ENCODE measurements around the gene FYB1. TPM values are rescaled to one million over a fixed set of nuclear protein-coding genes. Genes with fewer than 3 reads are reported as not detected.

Gene FYB1
- total RNA-seq, 3 donors from 2014 or later (not counting 1 experiment from before 2014, with no cell fraction given), result 277 to 340 (median 295) TPM

DNA sequence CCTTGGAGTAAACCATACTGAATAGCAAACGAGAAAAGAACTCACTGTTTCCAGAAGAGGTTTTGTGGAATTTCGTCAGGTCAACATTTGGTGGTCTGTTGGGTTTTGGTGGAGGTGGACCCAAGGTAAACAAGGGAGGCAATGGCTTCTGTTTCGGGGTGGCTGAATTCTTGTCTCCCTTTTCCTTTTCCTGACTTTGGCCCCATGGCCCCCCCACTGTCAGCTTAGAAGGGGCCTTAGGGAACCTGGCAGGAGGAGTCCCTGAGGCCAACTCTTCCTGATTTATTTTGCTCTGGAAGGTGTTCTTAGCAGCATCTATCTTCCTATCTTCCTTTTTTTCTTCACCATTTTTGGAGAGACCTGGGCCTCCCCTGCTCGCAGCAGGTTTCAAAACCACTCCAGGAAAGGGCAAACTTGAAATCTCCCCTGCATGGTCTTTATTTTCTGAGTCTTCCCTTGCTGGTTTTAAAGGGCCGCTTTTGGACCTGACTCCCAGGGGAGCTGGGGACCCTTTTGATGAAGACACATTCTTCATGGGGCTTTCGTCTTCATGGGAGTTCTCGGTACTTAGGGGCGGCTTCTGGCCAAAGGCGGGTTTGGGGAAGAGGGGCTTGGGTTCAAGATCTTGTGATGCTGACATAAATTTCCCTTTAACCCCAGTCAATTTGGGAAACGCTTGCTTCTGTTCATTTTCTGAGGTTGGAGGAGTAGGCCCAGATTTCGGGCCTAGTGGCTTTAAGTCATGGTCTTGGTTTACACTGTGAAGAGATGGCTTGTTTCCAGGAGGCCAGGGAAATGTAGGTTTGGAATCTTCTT lies 17.4 kb downstream of the FYB1 start:
- Mint-ChIP-seq H3K4me3 (peak overlapping the region; percentile 88), H3K4me1 (peaks cover 76 to 91% of the 10 kb centered on the region in 2 donors), H3K27me3 (ENCODE audit: low read depth in 2 of 2) (no peaks in the 10 kb centered on the region), H3K36me3 (no peaks in the 10 kb centered on the region), H3K9me3 (no peaks in the 10 kb centered on the region), H3K27ac (peak overlapping the region; percentile 96 to 98)
- H3K27me3 ChIP-seq (ENCODE audit: control insufficient read depth, insufficient read depth, low read length), result no peaks in the 10 kb centered on the region
- H3K27ac ChIP-seq (ENCODE audit: low read length), result peak overlapping the region; percentile 82
- no peaks in the 10 kb centered on the region for H3K9me3 ChIP-seq (ENCODE audit: control insufficient read depth, insufficient read depth, low read length)
- intact Hi-C loops (cut with micrococcal nuclease), result loop anchor here (2.0 kb wide), 1 partner anchor 15 kb away; no protein-coding TSS in a partner anchor
- peaks cover 7% of the 10 kb centered on the region for H3K36me3 ChIP-seq (ENCODE audit: control insufficient read depth, insufficient read depth, low read length)
- H3K4me3 ChIP-seq (ENCODE audit: low read length), result peak overlapping the region; percentile 49
- DNase-seq (peak in 1 of 2 donors; percentile 45), ATAC-seq (no peak)
- H3K4me1 ChIP-seq (ENCODE audit: control insufficient read depth, insufficient read depth, low read length), result peaks cover 41% of the 10 kb centered on the region
- TF ChIP-seq, protein P1, sequence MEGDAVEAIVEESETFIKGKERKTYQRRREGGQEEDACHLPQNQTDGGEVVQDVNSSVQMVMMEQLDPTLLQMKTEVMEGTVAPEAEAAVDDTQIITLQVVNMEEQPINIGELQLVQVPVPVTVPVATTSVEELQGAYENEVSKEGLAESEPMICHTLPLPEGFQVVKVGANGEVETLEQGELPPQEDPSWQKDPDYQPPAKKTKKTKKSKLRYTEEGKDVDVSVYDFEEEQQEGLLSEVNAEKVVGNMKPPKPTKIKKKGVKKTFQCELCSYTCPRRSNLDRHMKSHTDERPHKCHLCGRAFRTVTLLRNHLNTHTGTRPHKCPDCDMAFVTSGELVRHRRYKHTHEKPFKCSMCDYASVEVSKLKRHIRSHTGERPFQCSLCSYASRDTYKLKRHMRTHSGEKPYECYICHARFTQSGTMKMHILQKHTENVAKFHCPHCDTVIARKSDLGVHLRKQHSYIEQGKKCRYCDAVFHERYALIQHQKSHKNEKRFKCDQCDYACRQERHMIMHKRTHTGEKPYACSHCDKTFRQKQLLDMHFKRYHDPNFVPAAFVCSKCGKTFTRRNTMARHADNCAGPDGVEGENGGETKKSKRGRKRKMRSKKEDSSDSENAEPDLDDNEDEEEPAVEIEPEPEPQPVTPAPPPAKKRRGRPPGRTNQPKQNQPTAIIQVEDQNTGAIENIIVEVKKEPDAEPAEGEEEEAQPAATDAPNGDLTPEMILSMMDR (IDR thresholded peaks at IDR 0.05), result no peak
- 55% methylated on average over 10 of the region's 11 CpGs for WGBS (ENCODE audit: insufficient coverage)

DNA sequence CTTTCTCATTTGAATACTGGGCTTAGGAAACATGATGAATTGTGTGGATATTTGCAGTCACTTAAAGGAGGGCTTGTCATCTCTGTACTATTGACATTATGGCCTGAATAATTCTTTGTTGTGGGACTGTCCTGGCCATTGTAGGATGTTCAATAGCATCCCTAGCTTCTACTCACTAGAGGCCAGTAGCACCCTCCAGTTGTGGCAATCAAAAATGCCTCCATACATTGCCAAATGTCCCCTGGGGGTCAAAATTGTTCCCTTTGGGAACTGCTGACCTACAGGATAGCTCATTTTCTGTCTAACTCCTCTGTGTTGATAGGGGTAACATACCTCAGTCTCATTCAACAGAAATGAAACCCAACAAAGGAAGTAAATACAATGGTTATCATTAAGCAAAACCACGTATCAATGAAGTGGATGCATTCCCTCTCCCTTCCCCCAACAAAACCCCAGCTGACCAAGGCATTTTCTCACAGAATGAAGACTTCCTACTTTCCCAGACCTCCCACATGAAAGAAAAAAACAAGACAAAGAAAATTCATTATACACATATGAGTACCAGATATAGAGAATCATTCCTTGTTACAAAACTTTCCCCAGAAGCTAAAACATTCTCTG lies 18.1 kb downstream of the FYB1 start:
- Histone ChIP-seq H3K27ac (ENCODE audit: low read length) (peak overlapping the region; percentile 82), H3K36me3 (ENCODE audit: control insufficient read depth, insufficient read depth, low read length) (peaks cover 7% of the 10 kb centered on the region), H3K27me3 (ENCODE audit: control insufficient read depth, insufficient read depth, low read length) (no peaks in the 10 kb centered on the region), H3K4me1 (ENCODE audit: control insufficient read depth, insufficient read depth, low read length) (peaks cover 41% of the 10 kb centered on the region), H3K9me3 (ENCODE audit: control insufficient read depth, insufficient read depth, low read length) (no peaks in the 10 kb centered on the region), H3K4me3 (ENCODE audit: low read length) (peak overlapping the region; percentile 49)
- DNase-seq (peak in 1 of 2 donors; percentile 52), ATAC-seq (peak; percentile 31 to 49 (median 35))
- TF ChIP-seq, protein P1 (IDR thresholded peaks at IDR 0.05), result no peak
- WGBS (ENCODE audit: insufficient coverage), result 10% methylated on average over 1 of the region's 1 CpG
- H3K4me3 Mint-ChIP-seq, result peak overlapping the region; percentile 88
- H3K9me3 Mint-ChIP-seq, result no peaks in the 10 kb centered on the region
- intact Hi-C loops (cut with micrococcal nuclease), result no loop called here
- peak overlapping the region; percentile 96 to 98 for H3K27ac Mint-ChIP-seq
- H3K27me3 Mint-ChIP-seq (ENCODE audit: low read depth in 2 of 2), result no peaks in the 10 kb centered on the region
- H3K36me3 Mint-ChIP-seq, result no peaks in the 10 kb centered on the region
- H3K4me1 Mint-ChIP-seq, result peaks cover 76 to 91% of the 10 kb centered on the region in 2 donors

DNA sequence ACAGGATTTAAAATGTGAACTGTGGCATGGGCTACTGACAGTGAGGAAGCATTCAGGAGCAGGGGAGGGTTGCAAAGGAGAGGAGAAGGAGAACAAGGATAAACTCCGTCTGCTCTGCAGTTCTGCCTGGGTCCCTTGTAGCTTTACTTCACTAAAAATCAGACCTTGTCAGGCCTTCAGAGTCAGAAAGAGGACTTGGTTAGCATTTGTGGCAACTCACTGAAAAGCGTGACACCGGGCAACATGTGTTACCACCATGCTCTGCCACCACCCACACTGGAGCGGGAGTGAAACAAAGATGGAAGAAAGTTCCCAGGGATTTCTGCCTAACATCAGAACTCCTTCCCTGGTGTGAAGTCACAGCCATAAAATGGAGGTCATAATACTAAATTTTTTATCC lies 19.3 kb downstream of the FYB1 start:
- H3K9me3 ChIP-seq (ENCODE audit: control insufficient read depth, insufficient read depth, low read length), result no peaks in the 10 kb centered on the region
- Mint-ChIP-seq H3K4me3 (peak overlapping the region; percentile 88), H3K4me1 (peaks cover 78 to 89% of the 10 kb centered on the region in 2 donors), H3K27ac (peak overlapping the region; percentile 96 to 98), H3K36me3 (peaks cover 6% of the 10 kb centered on the region), H3K9me3 (no peaks in the 10 kb centered on the region), H3K27me3 (ENCODE audit: low read depth in 2 of 2) (no peaks in the 10 kb centered on the region)
- ATAC-seq (peak; percentile 47 to 62 (median 62)), DNase-seq (peak in 1 of 2 donors; percentile 57)
- peak overlapping the region; percentile 82 for H3K27ac ChIP-seq (ENCODE audit: low read length)
- H3K27me3 ChIP-seq (ENCODE audit: control insufficient read depth, insufficient read depth, low read length), result no peaks in the 10 kb centered on the region
- H3K4me1 ChIP-seq (ENCODE audit: control insufficient read depth, insufficient read depth, low read length), result peaks cover 46% of the 10 kb centered on the region
- peak overlapping the region; percentile 49 for H3K4me3 ChIP-seq (ENCODE audit: low read length)
- 50% methylated on average over 4 of the region's 4 CpGs for WGBS (ENCODE audit: insufficient coverage)
- TF ChIP-seq, protein P1 (IDR thresholded peaks at IDR 0.05), result no peak
- intact Hi-C loops (cut with micrococcal nuclease), result loop anchor here (1.0 kb wide), 1 partner anchor 10 kb away; no protein-coding TSS in a partner anchor
- peaks cover 13% of the 10 kb centered on the region for H3K36me3 ChIP-seq (ENCODE audit: control insufficient read depth, insufficient read depth, low read length)

Data from natural killer cell (primary cell).